NK-92 (cell line): ENCODE data around the gene MS4A10.
"Not testable (repeated sequence)": the region's sequence is repeated elsewhere in the genome, so short reads cannot be mapped to it uniquely, and the experiment has no call there.

Experiments
- DNase-seq: peaks from one replicate; lab custom pipeline; 2025; ENCODE audit not compliant: unreplicated experiment; lab: John Stamatoyannopoulos, UW

The MS4A10 gene

DNA sequence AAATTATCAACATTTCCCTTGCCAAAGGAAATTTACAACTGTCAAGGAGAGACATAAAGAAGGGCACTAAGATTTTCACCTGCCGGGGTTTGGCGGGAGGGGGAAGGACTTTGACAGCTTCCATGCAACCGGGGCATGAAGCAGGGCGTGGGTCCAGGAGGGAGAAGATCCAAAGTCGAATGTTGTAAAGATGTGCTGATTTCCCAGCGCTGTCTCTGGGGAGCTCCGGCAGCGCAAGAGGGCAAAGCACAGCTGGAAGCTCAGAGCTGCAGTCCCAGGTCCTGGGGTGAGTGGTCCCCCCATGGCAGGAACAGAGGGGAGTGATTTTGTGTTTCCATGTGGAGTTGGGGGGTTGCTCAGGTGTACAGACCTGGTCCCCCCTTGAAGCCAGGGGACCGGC, at the start of gene MS4A10:
MS4A10 (plus strand) TSS at position 198 of the 400 bp plus-strand sequence. CDS start 5,003 bp downstream, outside the sequence.
- no peak for DNase-seq

DNA sequence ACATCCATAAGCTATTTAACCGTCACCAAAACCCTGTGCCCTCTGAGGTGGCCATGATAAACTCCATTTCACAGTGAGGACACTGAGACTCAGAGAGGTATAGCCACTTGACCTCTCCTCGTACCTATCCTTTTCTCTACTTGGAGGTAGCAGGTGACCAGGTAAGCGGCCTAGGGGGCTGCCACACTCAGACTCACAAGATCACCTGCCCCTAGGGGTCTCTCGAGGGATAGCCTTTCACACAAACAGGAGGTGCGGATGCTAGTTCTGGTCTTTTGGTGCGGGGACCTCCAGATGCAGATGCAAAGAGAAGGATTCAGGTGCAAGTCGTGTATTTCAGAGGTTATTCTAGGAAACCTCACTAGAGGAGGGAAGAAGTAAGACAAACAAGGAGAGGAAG, 46.0 kb upstream of the MS4A10 start:
- no peak for DNase-seq

DNA sequence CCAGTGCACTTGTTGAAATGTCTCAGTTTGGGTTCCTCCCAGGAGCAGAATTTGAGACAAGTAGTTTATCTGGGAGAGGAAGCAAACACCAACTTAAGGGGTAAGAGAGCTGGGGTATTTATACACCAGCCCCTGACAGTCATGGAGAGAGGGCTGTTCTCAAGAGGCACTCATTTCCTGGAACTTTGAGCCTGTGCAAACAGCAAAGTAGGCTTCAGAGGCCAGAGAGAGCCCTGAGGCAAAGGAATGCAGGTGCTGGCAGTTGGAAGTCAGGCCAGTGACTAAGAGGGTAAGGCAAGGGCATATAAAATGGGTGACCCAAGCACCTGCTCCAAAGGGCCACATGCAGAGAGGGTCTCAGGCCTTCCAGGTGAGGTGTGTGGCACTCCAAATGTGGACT, 44.6 kb upstream of the MS4A10 start:
- no peak for DNase-seq

DNA sequence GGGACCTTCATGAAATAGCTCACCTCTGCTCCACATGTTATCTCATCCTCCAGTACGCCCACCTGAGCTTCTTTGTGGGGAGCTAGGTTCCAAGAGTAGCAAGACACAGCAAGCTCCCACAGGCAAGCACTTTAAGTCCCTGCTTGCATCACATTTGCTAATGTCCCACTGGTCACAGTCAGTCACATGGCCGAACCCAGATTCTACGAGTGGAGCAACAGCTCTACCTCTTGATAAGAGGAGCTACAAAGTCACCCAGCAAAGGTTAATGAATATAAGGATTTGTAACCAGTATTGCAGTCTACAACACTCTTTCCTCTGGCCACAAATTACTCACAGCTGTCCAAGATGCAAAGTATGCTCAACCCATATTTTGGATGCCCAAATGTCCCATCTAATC, 43.7 kb upstream of the MS4A10 start:
- DNase-seq = no peak

DNA sequence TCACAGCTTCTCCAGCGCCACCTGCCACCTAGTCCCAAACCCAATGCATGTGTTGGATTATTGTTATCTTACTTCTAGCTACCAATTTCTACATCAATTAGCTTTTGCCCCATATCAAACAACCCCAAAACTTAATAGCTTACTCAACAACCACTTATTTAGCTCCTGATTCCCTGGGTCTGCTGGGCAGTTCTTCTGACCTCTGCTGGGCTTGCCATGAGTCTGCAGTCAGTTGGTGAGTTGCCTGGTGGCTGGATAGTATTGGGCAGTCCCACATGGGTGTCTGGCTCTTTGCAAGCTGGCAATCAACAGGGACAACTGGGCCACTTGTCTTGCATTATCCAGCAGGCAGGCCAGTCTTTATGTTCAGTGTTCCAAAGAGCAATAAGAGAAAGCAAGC, 42.1 kb upstream of the MS4A10 start:
- DNase-seq = no peak

DNA sequence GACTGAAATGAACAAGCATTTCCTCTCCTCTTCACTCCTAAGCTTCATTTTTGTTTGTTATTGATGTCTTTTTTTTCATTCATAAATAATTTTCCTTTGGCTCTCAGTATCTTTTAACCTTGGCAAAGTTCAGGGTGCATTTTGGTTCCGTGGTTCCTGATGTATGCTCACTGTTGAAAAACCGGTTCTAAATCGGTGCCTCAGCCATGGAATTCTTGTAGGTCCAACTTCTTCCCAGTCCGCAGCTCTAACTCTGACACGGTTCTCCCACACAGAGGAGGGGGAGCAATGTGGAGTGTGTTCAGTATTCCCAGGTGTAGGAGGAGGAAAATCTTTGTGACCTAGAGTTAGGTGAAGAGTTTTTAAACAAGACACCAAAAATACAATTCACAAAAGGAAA, 41.0 kb upstream of the MS4A10 start:
- no peak for DNase-seq

DNA sequence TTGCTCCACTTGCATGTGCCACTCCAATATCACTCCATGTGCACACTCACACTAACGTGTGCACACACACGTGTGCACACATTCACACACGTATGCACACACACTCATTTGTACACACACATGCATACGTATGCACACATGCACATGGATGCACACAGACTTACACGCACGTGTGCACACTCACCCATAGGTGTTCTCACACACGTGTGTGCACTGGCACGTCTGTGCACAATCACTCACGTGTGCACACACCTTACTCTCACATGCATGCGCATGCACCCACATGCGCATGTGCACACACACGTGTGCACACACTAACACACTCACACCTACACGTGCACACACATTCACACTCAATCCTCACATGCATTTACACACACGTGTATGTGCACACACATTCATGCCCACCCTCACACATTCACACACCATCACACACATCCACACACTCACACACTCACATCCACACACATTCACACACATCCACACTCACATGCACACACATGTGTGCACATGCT, 37.7 kb upstream of the MS4A10 start:
- no peak for DNase-seq

DNA sequence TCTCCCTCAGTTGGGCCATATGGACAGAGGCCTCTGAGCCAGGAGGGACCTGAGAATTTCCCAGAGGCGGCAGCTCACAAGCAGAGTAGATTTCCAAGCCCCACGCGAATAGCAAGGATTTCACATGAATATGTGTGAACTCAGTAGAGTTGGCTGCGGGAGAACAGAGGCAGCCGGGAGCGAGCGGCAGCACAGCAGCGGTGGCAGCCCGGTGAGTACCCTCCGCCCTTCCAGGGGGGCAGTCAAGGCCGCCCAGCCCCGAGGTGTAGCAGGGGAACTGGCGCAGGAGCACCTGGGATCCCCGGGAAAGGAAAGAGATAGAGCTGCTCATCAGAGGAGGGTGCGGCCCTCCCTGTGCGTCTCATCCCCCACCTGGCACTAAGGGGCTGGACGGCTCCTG, 36.9 kb upstream of the MS4A10 start:
- no peak for DNase-seq

DNA sequence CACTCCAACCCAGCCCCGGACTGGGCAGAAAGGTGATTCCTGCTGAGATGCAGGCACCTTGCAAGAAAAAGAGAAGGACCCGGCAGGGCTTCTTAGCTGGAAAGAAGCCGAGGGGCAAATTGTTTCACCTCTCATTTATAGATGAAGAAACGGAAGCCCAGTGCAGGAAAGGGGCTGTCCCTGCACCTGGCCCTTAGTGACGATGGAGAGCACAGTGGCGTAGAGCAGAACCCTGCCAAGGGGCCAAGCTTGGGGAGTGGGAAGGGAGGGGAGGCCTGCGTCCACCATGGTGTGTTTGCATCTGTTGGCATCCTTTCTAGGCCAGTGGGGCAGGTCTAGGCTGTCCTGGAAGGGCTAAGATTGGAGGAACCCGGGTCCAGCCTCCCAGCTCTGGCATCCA, 36.3 kb upstream of the MS4A10 start:
- no peak for DNase-seq

DNA sequence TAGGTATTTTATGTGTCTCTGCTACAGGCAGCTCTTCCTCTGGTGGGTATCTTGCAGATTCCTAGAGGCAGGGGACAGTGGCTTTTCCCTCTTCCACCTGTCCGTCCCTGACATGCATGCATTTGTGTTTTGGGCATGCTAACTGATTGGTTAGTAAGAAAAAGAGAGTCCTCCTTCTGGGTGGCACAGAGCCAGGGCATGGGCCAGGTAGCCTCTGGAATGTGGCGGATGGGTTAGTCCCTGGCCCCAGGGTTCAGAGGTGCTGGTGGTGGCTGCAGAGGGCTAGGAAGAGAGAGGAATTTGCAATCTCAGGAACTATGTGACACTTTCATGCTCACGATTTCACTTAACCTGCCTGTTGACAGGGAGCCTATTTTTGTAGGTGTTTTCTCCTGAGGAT, 34.2 kb upstream of the MS4A10 start:
- DNase-seq = no peak

DNA sequence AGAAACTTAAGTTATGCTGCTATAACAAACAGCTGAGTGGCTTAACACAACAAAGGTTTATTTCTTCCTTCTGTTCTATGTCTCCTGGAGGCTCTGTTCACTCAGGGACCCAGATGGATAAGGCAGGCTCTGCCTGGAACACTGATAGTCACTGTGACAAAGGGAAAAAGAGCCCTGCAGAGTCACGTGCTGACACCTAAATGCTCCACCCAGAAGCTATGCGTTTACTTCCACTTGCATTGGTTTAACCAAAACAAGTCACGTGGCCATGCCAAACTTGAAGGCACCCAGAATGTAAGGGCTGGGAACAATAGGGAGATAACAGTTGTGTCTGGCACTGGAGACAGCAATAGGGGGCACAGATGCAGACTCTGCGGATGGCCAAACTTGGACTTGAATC, 31.8 kb upstream of the MS4A10 start:
- DNase-seq = no peak

DNA sequence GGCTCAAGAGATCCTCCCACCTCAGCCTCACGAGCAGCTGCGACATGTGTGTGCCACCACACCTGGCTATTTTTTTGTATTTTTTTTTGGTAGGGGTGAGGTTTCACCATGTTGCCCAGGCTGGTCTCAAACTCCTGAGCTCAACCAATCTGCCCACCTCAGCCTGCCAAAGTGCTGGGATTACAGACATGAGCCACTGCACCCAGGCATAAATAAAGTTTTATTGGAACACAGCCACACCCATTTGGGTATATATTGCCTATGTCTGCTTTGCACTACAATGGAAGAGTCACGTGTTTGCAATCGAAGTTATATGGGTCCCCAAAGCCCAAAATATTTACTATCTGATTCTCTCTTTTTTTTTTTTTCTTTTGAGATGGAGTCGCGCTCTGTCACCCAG, 30.2 kb upstream of the MS4A10 start:
- DNase-seq = no peak

DNA sequence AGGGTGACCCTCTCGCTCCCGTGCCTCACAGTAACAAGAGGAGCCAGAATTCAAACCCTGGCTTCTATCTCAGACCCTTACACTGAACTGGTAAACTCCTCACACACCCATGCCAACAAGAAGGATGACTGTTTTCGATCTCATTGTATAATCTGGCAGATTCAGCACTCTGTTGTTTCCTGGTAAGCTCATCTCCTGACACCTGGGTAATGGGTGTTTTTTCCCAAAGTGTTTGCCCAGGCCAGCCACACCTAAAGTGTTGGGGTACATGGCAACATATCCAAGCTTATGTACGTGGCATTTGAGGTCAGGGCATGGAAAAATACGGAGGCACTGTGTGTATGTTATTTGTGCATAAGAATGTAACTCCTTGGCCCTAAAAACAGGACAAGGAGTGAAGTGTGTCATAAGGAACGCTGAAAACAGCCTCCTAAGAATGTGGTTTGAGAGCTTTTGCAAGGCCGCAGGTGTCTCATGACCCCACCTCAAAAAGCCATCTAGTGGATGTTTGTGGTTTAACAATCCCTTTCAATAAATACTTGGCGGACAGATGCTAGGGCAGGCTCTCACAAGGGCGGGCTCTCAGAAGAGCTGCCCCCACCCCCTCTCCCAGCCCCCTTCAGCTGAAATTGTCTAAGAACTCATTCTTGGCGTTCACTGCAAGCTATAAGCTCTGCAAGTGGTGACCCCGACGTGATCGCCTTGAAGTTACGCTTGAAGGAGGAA, 28.7 kb upstream of the MS4A10 start, which contains the start of gene MS4A15:
MS4A15 (plus strand) TSS at position 561 of the 726 bp plus-strand sequence. CDS start 6,867 bp downstream, outside the sequence.
- no peak for DNase-seq

DNA sequence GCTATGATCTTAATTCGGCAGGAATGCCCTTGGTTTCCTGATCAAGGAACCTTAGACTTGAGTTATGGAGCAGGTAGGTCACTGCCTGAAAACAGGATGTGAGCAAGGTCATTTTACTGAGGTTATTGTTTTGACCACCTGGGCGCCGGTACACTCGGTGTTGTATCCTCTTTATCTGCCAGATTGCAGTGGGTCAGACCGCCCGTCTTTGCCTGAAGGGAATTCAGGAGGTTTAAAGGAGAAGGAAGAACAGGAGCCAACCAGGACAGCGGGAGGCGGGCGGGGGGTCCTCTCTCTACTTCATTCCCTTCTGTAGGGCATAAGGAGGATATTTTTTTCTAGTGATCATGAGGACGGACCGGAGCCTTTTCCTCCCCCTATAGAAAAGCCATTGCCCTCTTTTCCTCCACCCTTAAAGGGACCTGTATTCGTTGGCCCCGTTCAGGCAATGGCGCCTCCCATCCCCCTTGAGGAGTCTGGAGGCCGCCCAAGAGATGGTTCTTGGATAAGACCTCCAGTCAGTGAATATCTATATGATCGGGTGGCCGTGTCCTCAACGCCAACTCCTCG, 27.8 kb upstream of the MS4A10 start:
- no peak for DNase-seq

DNA sequence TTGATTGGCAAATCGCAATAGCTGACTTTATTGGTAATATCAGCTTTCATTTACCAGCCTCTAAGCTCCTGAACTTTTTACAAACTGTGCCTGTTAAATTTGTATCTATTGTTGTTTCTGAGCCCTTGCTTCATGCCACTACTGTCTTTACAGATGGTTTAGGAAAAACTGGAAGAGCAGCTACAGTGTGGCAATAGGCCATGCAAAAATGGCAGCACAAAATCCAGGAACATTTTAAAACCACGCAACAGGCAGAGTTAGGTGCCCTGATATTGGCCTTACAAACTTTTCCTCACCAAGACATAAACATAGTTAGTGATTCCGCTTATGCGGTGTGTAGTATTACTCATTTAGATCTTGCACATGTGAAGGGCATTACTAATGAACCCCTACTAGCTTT, 26.5 kb upstream of the MS4A10 start:
- not testable (repeated sequence) for DNase-seq

DNA sequence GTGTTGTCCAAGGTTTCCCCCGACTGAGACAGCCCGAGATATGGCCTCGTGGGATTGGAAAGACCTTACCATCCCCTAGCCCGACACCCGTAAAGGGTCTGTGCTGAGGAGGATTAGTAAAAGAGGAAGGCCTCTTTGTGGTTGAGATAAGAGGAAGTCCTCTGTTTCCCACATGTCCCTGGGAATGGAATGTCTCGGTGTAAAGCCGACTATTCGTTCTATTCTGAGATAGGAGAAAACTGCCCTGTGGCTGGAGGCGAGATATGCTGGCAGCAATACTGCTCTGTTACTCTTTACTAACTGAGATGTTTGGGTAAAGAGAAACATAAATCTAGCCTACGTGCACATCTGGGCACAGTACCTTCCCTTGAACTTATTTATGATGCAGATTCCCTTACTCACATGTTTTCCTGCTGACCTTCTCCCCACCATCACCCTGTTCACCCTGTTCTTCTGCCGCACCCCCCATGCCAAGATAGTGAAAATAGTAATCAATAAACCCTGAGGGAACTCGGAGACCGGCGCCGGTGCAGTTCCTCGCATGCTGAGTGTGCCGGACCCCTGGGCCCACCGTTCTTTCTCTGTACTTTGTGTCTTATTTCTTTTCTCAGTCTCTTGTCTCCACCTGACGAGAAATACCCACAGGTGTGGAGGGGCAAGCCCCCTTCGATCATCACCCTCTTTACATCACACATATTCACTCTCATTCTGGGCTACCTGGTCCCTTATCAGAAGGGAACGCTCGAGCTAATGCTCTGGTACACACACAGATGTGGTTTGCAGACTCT, 25.5 kb upstream of the MS4A10 start:
- DNase-seq = not testable (repeated sequence)

DNA sequence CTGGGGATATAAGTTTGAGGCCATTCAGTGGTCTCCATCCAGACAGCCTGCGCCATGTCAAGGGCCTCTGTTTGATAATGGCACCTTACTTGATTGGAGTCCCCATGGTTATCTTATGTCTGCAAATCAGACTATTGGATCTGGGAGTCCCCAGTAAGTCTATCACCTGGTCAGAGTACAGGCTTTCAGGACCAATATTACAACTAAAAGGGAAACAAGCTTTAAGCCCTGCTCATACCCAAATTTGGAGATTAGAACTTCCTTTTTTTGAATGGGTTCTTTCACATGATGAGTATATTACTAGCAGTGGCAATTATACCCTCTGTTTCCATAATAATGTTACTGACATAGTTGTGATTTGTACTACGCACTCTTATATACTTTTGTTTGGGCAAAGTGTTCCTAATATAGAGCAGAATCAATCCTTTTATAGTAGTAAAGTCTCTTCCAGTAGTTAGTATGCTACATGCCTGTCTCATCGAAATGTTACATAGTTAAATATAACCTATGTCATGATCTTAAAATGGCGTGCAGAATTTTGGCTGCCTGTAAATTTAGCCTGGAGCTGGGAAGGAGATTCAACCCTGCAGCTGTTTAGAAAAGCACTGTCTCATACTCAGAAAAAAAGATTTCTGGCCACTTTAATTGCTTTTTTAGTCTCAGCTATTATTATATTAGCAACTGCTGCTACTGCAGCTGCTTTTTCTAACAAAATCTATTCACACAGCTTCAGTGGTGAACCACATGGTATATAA, 23.5 kb upstream of the MS4A10 start:
- DNase-seq = no peak

DNA sequence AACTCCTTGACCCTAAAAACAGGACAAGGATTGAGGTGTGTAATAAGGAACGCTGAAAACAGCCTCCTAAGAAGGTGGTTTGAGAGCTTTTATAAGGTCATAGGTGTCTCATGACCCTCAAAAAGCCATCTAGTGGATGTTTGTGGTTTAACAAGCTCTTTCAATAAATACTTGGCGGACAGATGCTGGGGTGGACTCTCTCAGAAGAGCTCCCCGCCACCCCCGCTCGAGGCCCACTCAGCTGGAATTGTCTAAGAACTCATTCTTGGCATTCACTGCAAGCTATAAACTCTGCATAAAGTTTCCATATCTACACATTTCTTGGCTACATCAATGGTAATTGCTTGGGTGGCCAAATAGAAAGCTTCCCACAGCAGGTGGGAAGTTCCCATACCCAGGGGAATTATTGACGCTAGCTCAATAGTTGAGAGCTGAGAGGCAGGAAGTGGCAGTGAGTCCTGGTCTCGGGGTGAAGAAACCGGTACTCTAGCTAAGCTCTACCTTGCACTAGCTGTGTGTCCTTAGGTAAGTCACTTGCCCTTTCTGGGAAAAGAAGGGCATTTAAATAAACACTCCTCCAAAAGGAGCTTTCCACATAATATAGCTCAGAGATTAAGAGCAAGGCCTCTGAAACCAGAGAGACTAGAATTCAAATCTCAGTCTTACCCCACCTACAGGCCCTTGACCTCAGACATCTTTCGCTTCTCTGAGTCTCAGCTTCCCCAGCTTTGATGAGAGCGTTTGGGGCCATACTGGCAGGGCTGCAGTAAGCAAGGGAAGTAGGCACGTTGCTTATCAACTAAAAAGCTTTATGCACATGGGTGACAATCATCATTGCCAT, 22.1 kb upstream of the MS4A10 start:
- DNase-seq = no peak

DNA sequence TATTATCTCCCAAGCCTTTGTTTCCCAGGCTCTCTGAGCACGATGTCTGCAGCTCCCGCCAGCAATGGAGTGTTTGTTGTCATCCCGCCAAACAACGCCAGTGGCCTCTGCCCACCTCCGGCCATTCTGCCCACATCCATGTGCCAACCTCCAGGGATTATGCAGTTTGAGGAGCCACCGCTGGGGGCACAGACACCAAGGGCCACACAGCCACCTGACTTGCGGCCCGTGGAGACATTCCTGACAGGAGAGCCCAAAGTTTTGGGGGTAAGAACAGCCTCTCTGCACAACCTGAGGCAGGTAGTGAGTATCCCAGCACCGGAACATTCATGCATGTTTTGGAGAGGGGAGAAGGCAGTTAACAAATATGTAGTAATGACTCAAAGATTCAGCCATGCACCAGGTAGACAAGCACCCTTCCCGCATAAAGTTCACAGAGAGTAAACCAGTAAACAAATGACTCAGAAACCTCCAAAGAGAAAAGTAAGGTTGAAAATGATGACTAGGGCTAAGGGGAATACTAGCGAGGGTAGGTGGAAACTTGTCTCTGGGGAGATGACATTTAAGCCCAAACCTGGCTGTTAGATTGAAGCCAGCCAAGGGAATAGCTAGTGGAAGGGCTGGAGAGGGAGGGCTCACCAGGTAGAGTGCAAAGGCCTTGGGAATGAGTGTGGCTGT, 21.3 kb upstream of the MS4A10 start:
- no peak for DNase-seq

DNA sequence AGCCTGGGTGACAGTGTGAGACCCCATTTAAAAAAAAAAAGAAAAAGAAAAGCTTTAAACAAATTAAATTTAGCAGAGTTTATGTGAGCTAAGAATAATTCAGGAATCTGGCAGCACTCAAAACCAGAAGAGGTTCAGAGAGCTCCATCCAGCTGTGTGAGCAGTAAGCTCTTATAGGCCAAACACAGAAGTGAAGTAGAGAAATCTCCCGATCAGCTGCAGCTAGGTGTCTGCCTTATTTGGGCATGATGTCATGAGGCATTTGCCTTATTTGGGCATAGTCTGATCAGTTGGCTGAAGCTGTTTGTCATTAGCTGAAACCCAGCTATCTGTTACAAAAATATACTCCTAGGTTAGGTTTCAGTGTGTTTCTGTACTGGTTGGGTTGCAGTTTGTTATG, 20.3 kb upstream of the MS4A10 start:
- DNase-seq = no peak
